Esophagus squamous epithelium (tissue), 5 donors: Measurements from ENCODE around the gene RNF123. TPM values are rescaled to one million over a fixed set of nuclear protein-coding genes. Genes with fewer than 3 reads are reported as not detected.

Experiments used
- DNase-seq: peaks from one replicate; lab custom pipeline; 2025; lab: John Stamatoyannopoulos, UW
- H3K27ac ChIP-seq, 4 donors: fragments of 200-600 bp; sonication (generic); one replicate each; pipeline ENCODE4 v1.5.1; 2016 to 2019; ENCODE audit warnings: mild to moderate bottlenecking in 1 of 4
- H3K27me3 ChIP-seq, 4 donors: fragments of 200-600 bp; sonication (generic); 1 replicate in 3 of 4; 2 replicates in 1 of 4; pipeline versions ENCODE4 v1.5.1 to v1.6.0; 2017 to 2021; ENCODE audit warnings: antibody characterized with exemption in 1 of 4
- H3K36me3 ChIP-seq, 3 donors: fragments of 200-600 bp; sonication (generic); one replicate each; pipeline ENCODE4 v1.5.1; 2016 to 2019
- H3K4me1 ChIP-seq, 3 donors: fragments of 200-600 bp; sonication (generic); one replicate each; pipeline ENCODE4 v1.5.1; 2017 to 2019
- H3K4me3 ChIP-seq, 4 donors: fragments of 200-600 bp; sonication (generic); 1 replicate in 3 of 4; 2 replicates in 1 of 4; pipeline ENCODE4 v1.5.1; 2016 to 2019; ENCODE audit warnings: mild to moderate bottlenecking in 2 of 4, moderate library complexity in 1 of 4
- H3K9me3 ChIP-seq, 3 donors: fragments of 200-600 bp; sonication (generic); one replicate each; pipeline ENCODE4 v1.5.1; 2016 to 2019
- CTCF ChIP-seq, 6 experiments: fragments of 450-650 bp in 4 of 6; fragments of 200-600 bp in 2 of 6; sonication (generic) in 2 of 6; IDR thresholded peaks; one replicate each; pipeline ENCODE4 v1.5.1; 2016 to 2019; ENCODE audit warnings: antibody characterized with exemption in 6 of 6, mild to moderate bottlenecking in 4 of 6, moderate library complexity in 4 of 6
- POLR2A ChIP-seq, 4 donors: fragments of 450-650 bp; IDR thresholded peaks; one replicate each; pipeline ENCODE4 v1.6.1; 2017; ENCODE audit warnings: antibody characterized with exemption in 4 of 4, mild to moderate bottlenecking in 4 of 4, moderate library complexity in 3 of 4
- WGBS, 2 donors: methylation state at CpG; one replicate each; pipeline ENCODE4 v1.1.5; 2018; 5-methylcytosine and 5-hydroxymethylcytosine counted together
- intact Hi-C: fragments of 100-400 bp; cut with DNase I; formaldehyde crosslinking; loops from one replicate; pipeline ENCODE4 v1.15.0; 2022
- total RNA-seq, 4 donors: library from RNA; depleted of rRNA; stranded (reverse); fragments of >200 nt; gene quantifications; one replicate each; pipeline ENCODE4 v1.1.0, GENCODE V29; 2016
- donor health status: DM: yes; HTN: yes; CAD: no.

RNF123 gene
- total RNA-seq, 4 donors from 2014 or later, result 14.7 to 21.8 (median 15.8) TPM

- Histone ChIP-seq H3K4me3 (peak overlapping the region; percentile 30 to 75 (median 53)), H3K36me3 (peaks cover 0 to 56% (median 9%) of the 10 kb centered on the region in 3 donors), H3K4me1 (peaks cover 28 to 62% (median 28%) of the 10 kb centered on the region in 3 donors), H3K9me3 (no peaks in the 10 kb centered on the region), H3K27me3 (no peaks in the 10 kb centered on the region), H3K27ac (peak overlapping the region in 1 of 4 donors; percentile 83)
- TF ChIP-seq POLR2A (IDR thresholded peaks at IDR 0.05), result no peak
- TF ChIP-seq CTCF (IDR thresholded peaks at IDR 0.05), result no peak
- 9 to 32% methylated on average over 5 to 14 of the region's 33 CpGs for WGBS, 2 donors
- DNase-seq, result no peak
- intact Hi-C loops, result no loop called here
Observed at GRCh38 chr3:49718858-49719213, 29.5 kb downstream of the RNF123 start.

DNA sequence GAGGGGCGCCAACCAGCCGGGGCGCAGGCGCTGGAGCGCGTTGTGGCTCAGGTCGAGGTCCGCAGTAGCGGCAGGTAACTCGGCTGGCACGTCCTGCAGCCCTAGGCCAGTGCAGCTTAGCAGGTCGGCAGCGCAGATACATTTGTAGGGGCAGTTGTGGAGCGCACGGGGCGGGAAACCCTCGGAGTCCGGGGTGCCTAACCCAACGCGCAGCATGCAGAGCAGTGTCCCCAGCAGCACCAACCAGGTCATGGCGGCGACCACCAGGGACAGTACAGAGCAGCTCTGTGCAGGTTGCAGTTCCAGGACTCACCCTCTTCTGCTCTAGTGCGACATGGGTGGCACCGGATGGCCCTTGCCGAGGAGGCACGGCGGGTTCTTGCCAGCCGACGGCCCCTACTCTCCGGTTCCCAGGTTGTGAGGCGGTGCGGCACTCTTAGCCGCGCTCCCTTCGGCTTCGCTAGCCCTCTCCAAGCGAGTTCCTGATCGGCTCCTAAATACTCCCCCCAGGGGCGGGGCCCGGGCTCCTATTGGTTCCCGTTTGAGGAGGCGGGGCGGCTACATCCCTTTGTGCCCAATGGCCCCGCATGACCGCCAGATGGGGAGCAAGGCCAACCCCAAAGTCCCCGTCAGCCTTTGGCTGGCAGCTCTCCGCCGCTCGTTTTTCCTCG lies 30.0 kb downstream of the RNF123 start, which contains the start of gene AMIGO3:
TSS of gene AMIGO3 (minus strand) at position 471 of the 671 bp plus-strand sequence. CDS start at position 252, 219 bp downstream.
- peaks cover 28 to 64% (median 29%) of the 10 kb centered on the region in 3 donors for H3K4me1 ChIP-seq
- peaks cover 0 to 55% (median 9%) of the 10 kb centered on the region in 3 donors for H3K36me3 ChIP-seq
- no peaks in the 10 kb centered on the region for H3K27me3 ChIP-seq
- peak; percentile 28 to 64 (median 50) for TF ChIP-seq CTCF (IDR thresholded peaks at IDR 0.05)
- peak in 3 of 4 donors; percentile 78 to 83 (median 79) for TF ChIP-seq POLR2A (IDR thresholded peaks at IDR 0.05)
- 0 to 6% methylated on average over 7 to 8 of the region's 50 CpGs for WGBS, 2 donors
- peak within 1 kb of the TSS; percentile 61 to 83 (median 72) for H3K27ac ChIP-seq
- peak; percentile 76 for DNase-seq
- intact Hi-C loops, result no loop called here
- peak within 1 kb of the TSS; percentile 30 to 75 (median 53) for H3K4me3 ChIP-seq
- no peaks in the 10 kb centered on the region for H3K9me3 ChIP-seq

DNA sequence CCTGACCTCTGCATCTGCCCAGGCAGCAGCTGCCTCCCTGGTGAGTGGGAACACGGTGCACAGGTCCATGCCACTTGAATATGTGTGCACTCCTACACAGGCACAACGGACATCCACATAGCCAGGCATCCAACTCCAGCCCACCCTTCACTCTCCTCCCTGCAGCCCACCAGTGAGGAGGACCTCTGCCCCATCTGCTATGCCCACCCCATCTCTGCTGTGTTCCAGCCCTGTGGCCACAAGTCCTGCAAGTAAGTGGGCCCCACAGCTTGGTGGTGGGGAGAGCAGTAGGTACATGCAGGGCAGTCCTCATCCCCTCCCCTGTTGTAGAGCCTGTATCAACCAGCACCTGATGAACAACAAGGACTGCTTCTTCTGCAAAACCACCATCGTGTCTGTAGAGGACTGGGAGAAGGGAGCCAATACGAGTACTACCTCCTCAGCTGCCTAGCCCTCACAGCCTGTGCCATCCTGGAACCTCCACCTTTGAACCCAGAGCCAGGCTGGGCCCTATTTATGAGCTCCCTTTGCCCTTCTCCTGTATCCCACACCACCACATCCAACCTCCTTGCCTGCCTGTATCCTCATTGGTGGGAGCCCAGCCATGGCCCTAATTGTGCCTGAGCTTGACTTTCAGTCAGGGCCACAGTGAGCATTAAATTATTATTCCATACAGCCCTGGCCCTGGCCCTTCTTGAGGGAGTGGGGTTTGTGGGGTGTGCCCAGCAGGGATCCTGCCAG lies 31.7 kb downstream of the RNF123 start:
- no peak for DNase-seq
- peaks cover 0 to 50% (median 9%) of the 10 kb centered on the region in 3 donors for H3K36me3 ChIP-seq
- WGBS, 2 donors, result 59 to 76% methylated on average over 4 of the region's 4 CpGs

GRCh38 chr3:49721596-49721895 lies 32.2 kb downstream of the RNF123 start:
- Histone ChIP-seq H3K4me3 (no peak overlapping the region), H3K36me3 (peaks cover 0 to 50% (median 9%) of the 10 kb centered on the region in 3 donors), H3K27me3 (no peaks in the 10 kb centered on the region), H3K9me3 (no peaks in the 10 kb centered on the region), H3K27ac (no peak overlapping the region), H3K4me1 (peaks cover 33 to 81% (median 34%) of the 10 kb centered on the region in 3 donors)
- no peak for DNase-seq
- intact Hi-C loops, result no loop called here
- WGBS, 2 donors, result no CpG with 5 or more reads among the region's 9 CpGs
- TF ChIP-seq CTCF (IDR thresholded peaks at IDR 0.05) (no peak), POLR2A (IDR thresholded peaks at IDR 0.05) (no peak)

More for the DNA sequence above, 31.7 kb downstream of the RNF123 start:
- intact Hi-C loops, result no loop called here
- no peak overlapping the region for H3K4me3 ChIP-seq
- H3K27ac ChIP-seq, result no peak overlapping the region
- H3K9me3 ChIP-seq, result no peaks in the 10 kb centered on the region
- no peaks in the 10 kb centered on the region for H3K27me3 ChIP-seq
- H3K4me1 ChIP-seq, result peaks cover 33 to 79% (median 34%) of the 10 kb centered on the region in 3 donors
- TF ChIP-seq POLR2A (IDR thresholded peaks at IDR 0.05) (no peak), CTCF (IDR thresholded peaks at IDR 0.05) (no peak)
